Ishikawa (cell line): Measurements from ENCODE around the gene NEBL.

ENCODE experiments used
- CEBPB ChIP-seq: IDR thresholded peaks from 2 replicates; pipeline ENCODE4 v1.6.1; 2012
- CREB1 ChIP-seq: IDR thresholded peaks from 2 replicates; pipeline ENCODE4 v1.6.1; 2012; ENCODE audit warnings: low read depth
- EGR1 ChIP-seq: IDR thresholded peaks from 2 replicates; pipeline ENCODE4 v1.6.1; 2012
- EP300 ChIP-seq: IDR thresholded peaks from 2 replicates; pipeline ENCODE4 v1.6.1; 2012; ENCODE audit warnings: borderline replicate concordance
- FOXM1 ChIP-seq: IDR thresholded peaks from 2 replicates; pipeline ENCODE4 v1.6.1; 2012; ENCODE audit warnings: low read depth, borderline replicate concordance
- NFIC ChIP-seq: IDR thresholded peaks from 2 replicates; pipeline ENCODE4 v1.6.1; 2012
- RAD21 ChIP-seq: IDR thresholded peaks from 2 replicates; pipeline ENCODE4 v1.6.1; 2012; ENCODE audit warnings: low read depth
- TAF1 ChIP-seq: IDR thresholded peaks from 2 replicates; pipeline ENCODE4 v1.6.1; 2012; ENCODE audit warnings: low read depth, mild to moderate bottlenecking
- TCF12 ChIP-seq: IDR thresholded peaks from 2 replicates; pipeline ENCODE4 v1.6.1; 2012; ENCODE audit warnings: low read depth
- TEAD4 ChIP-seq: IDR thresholded peaks from 2 replicates; pipeline ENCODE4 v1.6.1; 2012
- YY1 ChIP-seq: IDR thresholded peaks from 2 replicates; pipeline ENCODE4 v1.6.1; 2012; ENCODE audit warnings: low read depth
- ZBTB7A ChIP-seq: IDR thresholded peaks from 2 replicates; pipeline ENCODE4 v1.6.1; 2012; ENCODE audit warnings: low read depth
- TF ChIP-seq, protein P1 (sequence below): IDR thresholded peaks from 2 replicates; pipeline ENCODE4 v1.6.1; 2012
- TF ChIP-seq, protein P2 (sequence below): IDR thresholded peaks from 2 replicates; pipeline ENCODE4 v1.6.1; 2012; ENCODE audit warnings: low read depth, mild to moderate bottlenecking
- TF ChIP-seq, protein P3 (sequence below): IDR thresholded peaks from 2 replicates; pipeline ENCODE4 v1.6.1; 2012

The NEBL gene

GRCh38 chr10:20776384-20777118 lies 120.6 kb downstream of the NEBL start:
- no peak for TF ChIP-seq CEBPB
- no peak for TF ChIP-seq TEAD4
- TF ChIP-seq, protein P1, sequence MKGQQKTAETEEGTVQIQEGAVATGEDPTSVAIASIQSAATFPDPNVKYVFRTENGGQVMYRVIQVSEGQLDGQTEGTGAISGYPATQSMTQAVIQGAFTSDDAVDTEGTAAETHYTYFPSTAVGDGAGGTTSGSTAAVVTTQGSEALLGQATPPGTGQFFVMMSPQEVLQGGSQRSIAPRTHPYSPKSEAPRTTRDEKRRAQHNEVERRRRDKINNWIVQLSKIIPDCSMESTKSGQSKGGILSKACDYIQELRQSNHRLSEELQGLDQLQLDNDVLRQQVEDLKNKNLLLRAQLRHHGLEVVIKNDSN: no peak
- TF ChIP-seq TCF12: no peak

- no peak for TF ChIP-seq TCF12
- TF ChIP-seq, protein P2, sequence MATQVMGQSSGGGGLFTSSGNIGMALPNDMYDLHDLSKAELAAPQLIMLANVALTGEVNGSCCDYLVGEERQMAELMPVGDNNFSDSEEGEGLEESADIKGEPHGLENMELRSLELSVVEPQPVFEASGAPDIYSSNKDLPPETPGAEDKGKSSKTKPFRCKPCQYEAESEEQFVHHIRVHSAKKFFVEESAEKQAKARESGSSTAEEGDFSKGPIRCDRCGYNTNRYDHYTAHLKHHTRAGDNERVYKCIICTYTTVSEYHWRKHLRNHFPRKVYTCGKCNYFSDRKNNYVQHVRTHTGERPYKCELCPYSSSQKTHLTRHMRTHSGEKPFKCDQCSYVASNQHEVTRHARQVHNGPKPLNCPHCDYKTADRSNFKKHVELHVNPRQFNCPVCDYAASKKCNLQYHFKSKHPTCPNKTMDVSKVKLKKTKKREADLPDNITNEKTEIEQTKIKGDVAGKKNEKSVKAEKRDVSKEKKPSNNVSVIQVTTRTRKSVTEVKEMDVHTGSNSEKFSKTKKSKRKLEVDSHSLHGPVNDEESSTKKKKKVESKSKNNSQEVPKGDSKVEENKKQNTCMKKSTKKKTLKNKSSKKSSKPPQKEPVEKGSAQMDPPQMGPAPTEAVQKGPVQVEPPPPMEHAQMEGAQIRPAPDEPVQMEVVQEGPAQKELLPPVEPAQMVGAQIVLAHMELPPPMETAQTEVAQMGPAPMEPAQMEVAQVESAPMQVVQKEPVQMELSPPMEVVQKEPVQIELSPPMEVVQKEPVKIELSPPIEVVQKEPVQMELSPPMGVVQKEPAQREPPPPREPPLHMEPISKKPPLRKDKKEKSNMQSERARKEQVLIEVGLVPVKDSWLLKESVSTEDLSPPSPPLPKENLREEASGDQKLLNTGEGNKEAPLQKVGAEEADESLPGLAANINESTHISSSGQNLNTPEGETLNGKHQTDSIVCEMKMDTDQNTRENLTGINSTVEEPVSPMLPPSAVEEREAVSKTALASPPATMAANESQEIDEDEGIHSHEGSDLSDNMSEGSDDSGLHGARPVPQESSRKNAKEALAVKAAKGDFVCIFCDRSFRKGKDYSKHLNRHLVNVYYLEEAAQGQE: no peak
- TF ChIP-seq ZBTB7A: no peak
- TF ChIP-seq CEBPB: no peak
- TF ChIP-seq FOXM1: no peak
- no peak for TF ChIP-seq EGR1
- no peak for TF ChIP-seq NFIC
- TF ChIP-seq, protein P3, sequence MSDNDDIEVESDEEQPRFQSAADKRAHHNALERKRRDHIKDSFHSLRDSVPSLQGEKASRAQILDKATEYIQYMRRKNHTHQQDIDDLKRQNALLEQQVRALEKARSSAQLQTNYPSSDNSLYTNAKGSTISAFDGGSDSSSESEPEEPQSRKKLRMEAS: no peak
- TF ChIP-seq TEAD4: no peak
- no peak for TF ChIP-seq YY1
- TF ChIP-seq CREB1: no peak
- no peak for TF ChIP-seq RAD21
- TF ChIP-seq, protein P1: no peak
- TF ChIP-seq TAF1: no peak
- TF ChIP-seq EP300: no peak
Observed at GRCh38 chr10:20771051-20771450, 126.1 kb downstream of the NEBL start.

GRCh38 chr10:20769481-20769880 lies 127.6 kb downstream of the NEBL start:
- TF ChIP-seq EP300 (no peak), NFIC (no peak), RAD21 (no peak), FOXM1 (no peak), CEBPB (no peak), CREB1 (no peak), ZBTB7A (no peak), TEAD4 (no peak), TAF1 (no peak), EGR1 (no peak), YY1 (no peak), TCF12 (no peak)
- TF ChIP-seq, protein P1: no peak
- TF ChIP-seq, protein P3: no peak
- TF ChIP-seq, protein P2: no peak

DNA sequence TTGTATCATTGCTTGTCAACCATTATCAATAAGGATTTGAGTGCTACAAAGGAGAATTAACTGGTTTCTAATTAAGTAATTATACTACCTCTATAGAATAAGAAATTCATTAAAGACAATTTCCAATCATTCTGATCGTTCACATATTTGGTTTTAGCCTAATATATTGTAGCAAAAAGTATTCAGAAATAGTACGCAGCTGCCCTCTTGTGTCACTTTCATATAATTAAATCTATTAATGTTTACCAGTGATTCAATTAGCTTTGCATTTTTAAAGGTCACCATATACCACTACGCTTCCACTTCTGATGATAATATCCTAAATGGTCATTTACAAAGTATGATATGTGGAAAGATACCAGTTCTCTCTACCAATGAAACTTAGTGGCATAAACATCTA lies 128.3 kb downstream of the NEBL start:
- TF ChIP-seq, protein P1: no peak
- TF ChIP-seq NFIC (no peak), RAD21 (peak; percentile 42; the same call in 1 of the 2 replicates)

GRCh38 chr10:20767028-20767427 lies 130.1 kb downstream of the NEBL start:
- TF ChIP-seq, protein P3: no peak
- TF ChIP-seq TEAD4 (no peak), YY1 (no peak), EP300 (no peak), CEBPB (no peak), TCF12 (no peak), FOXM1 (no peak), TAF1 (no peak), NFIC (no peak), ZBTB7A (no peak)
